ENCODE measurements around the gene SLC35E1.

DNA sequence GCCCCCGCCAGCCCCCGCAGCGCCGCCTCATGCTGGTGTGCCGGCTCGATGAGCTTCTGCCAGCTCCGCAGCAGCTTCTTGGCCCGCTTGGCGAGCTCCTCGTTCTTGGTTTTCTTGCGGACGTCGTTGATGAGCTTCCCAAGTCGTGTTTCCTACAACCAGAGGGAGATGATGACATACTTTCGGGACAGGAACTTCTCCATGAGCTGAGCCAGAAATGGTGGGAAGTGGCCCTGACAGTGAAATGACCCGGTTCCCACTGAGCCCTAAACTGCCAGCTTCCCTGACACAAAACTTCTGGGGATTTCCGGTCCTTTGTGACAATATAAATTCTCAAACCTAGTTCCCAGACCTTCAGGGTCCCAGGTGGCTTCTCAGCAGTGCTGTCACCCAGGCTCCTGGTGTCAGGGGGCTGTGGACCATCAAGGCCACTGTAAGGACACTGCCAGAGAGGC is 5.3 kb upstream of the SLC35E1 start:
- TF ChIP-seq EZH2 (IDR thresholded peaks at IDR 0.05; ENCODE audit: borderline replicate concordance, low read length): no peak
- TF ChIP-seq, protein P1, sequence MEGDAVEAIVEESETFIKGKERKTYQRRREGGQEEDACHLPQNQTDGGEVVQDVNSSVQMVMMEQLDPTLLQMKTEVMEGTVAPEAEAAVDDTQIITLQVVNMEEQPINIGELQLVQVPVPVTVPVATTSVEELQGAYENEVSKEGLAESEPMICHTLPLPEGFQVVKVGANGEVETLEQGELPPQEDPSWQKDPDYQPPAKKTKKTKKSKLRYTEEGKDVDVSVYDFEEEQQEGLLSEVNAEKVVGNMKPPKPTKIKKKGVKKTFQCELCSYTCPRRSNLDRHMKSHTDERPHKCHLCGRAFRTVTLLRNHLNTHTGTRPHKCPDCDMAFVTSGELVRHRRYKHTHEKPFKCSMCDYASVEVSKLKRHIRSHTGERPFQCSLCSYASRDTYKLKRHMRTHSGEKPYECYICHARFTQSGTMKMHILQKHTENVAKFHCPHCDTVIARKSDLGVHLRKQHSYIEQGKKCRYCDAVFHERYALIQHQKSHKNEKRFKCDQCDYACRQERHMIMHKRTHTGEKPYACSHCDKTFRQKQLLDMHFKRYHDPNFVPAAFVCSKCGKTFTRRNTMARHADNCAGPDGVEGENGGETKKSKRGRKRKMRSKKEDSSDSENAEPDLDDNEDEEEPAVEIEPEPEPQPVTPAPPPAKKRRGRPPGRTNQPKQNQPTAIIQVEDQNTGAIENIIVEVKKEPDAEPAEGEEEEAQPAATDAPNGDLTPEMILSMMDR (IDR thresholded peaks at IDR 0.05; ENCODE audit: low read length): no peak

All from OCI-LY1 (cell line).